GM04504 (cell line): Measurements from ENCODE around the gene ROCK2.
"Not testable (repeated sequence)": the region's sequence is repeated elsewhere in the genome, so short reads cannot be mapped to it uniquely, and the experiment has no call there.

Experiments used
- DNase-seq: peaks from one replicate; pipeline ENCODE4 v3.0.0-alpha.2; 2012; ENCODE audit warnings: low read depth

The ROCK2 gene

DNA sequence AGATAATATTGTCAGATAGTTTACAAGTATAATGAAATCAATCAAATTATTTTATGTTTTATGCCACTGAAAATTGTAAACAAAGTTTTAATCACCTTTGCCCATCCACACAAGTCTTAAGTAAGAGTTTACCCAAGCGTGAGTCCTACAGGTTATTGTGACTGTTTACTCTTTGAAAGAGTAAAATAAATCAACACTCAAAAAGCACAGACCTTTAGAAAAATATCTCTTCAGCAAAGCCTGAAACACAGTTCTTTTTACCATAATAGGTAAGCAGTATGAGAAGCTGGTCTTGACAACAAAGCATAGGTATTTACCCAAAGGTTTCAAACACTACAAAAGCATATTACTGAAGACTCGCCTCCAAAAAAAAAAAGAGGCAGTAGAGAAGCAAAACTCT is 3.7 kb downstream of the ROCK2 start:
- no peak for DNase-seq

DNA sequence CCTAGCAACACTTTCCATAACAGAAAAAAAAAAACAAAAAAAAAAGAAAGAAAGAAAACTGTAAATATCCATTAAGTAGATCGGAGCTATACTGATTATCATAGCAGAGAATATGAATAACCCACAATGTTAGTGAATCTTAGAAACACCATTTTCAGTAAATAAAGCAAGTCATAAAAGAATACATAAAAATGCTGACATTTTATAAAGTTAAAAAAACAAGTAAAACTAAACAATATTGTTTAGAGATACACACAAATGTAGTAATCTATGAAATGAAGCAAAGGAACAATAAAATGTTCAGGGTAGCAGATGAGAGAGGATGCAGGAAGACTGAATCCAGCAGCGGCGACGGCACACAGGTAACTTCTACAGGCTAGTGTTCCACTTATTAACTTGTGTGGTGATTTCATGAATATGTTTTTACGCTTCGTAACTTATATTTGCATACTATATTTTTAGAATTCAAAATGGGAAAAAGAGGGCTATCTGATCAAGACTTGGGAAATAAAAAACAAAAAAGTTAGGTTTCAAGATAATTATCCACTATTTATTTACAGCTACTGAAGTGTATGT is 4.8 kb downstream of the ROCK2 start:
- DNase-seq: no peak

GRCh38 chr2:11338580-11338979 is 5.9 kb downstream of the ROCK2 start:
- no peak for DNase-seq

DNA sequence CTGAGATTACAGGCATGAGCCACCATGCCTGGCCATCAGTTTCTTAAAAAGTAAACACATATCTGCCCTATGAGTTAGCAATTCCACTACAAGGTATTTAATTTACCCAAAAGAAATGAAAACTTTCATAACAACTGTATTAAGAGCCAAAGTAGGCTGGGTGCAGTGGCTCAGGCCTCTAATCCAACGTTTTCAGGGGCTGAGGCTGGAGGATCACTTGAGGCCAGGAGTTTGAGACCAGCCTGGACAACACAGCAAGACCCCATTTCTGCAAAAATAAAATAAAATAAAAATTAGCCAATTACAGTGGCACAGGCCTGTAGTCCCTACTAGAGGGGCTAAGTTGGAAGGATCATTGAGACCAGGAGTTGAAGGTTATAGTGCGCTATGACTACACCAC is 6.5 kb downstream of the ROCK2 start:
- DNase-seq: no peak

DNA sequence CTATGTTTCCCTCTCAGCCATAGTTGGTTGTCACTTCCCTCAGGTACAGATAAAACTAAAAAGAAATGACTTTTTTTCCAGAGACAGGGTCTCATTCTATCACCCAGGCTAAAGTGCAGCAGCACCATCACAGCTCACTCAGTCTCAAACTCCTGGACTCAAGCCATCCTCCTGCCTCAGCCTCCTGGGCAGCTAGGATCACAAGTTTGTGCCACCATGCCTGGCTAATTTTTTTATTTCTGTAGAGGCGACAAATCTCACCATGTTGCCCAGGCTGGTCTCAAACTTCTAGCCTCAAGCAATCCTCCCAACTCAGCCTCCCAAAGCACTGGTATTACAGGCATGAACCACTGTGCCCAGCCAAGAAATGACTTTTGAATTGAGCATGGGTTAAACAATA is 8.2 kb downstream of the ROCK2 start:
- DNase-seq: no peak

DNA sequence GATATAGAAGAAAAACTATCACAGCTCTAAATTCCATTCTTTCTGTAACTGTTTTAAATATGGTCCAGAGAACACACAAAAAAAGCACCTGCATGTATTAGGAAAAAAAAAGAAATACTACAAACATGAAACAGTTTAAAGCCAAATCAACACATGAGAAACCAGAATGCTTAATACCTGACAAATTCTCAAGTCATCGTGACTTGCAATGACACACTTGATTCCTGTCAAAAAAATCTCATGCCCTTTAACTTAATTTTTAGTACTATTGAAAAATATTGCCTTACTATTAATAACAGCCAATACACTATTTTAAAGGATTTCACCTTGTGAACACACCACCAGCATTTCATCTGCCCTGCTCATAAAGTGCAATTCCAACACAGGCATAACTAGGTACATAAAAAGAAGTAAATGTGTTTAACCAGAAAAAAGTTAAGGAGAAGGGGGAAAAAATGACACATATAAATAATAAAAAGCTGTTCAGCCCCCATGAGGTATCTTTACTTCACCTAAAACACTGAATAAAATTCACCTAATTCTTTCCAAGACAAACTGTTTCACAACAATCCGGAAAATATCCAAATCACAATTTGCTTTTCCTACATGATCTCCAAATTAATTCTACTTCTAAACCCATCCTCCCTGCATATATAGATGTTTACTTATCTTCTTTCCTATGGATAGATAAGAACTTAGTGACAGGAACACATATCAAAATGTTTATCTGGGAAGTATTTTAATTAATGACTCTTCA is 10.8 kb downstream of the ROCK2 start:
- DNase-seq: no peak

GRCh38 chr2:11332596-11332995 is 11.8 kb downstream of the ROCK2 start:
- no peak for DNase-seq

DNA sequence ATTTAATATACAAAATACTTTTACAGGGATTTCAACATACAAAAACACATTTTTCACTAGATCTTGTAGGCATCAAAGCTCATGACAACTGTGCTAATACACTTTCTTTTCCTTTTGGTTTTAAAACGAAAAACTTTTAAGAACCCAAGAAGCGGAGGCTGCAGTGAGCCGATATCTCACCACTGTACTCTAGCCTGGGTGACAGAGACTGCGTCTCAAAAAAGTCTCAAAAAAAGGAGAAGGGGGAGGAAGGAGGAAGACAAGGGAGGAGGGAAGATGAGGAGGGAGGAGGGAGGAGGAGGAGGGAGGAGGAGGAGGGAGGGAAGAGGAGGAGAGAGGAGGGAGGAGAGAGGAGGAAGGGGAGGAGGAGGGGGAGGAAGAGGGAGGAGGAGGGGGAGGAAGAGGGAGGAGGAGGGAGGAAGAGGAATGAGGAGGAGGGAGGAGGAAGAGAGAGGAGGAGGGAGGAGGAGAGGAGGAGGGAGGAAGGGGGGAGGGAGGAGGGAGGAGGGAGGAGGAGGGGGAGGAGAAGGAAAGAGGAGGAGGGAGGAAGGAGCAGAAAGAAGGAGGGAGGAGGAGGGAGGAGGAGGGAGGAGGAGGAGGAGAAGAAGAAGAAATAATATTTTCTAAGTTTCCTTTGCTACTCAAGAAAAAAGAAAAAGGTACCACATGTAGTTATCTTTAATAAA is 13.8 kb downstream of the ROCK2 start:
- no peak for DNase-seq

- no peak for DNase-seq
These were observed 14.7 kb downstream of the ROCK2 start for GRCh38 chr2:11329776-11330175.

GRCh38 chr2:11328522-11328921 is 15.9 kb downstream of the ROCK2 start:
- not testable (repeated sequence) for DNase-seq

GRCh38 chr2:11327871-11328270 is 16.6 kb downstream of the ROCK2 start:
- DNase-seq: no peak

- no peak for DNase-seq
These were observed 17.7 kb downstream of the ROCK2 start for GRCh38 chr2:11326677-11327211.

DNA sequence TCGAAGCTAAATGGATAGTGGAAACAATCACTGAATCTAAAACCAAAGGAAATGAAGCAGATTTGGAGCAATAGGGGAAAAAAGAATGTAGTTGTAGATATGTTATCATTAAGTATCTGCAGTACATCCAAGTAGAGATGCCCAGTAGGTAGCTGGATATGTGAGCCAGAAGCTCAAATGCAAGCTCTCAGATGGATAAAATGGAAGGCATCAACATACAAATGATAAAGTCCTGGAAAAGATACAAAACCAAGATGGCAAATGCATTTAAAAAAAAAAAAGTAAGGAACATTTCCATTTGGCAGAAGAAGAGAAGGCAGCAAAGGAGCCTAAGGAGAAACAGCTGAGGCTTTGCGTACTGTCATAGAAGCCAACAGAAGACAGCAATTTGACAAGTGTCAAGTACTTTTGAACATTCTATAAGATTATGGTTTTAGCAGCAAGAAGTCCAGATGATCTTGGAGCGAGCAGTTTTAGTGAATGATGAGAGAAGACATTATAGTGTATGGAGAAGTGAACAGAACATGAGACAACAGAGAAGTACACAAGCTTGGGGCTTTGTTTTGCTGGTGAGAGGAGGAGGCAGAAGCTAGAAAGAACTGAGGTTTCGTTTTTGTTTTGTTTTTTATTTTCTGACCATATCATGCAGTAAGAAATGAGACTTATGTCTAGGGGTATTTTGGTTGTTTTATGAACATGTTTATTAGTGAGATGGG is 18.3 kb downstream of the ROCK2 start:
- no peak for DNase-seq

- no peak for DNase-seq
These were observed 22.6 kb downstream of the ROCK2 start for GRCh38 chr2:11321847-11322246.

DNA sequence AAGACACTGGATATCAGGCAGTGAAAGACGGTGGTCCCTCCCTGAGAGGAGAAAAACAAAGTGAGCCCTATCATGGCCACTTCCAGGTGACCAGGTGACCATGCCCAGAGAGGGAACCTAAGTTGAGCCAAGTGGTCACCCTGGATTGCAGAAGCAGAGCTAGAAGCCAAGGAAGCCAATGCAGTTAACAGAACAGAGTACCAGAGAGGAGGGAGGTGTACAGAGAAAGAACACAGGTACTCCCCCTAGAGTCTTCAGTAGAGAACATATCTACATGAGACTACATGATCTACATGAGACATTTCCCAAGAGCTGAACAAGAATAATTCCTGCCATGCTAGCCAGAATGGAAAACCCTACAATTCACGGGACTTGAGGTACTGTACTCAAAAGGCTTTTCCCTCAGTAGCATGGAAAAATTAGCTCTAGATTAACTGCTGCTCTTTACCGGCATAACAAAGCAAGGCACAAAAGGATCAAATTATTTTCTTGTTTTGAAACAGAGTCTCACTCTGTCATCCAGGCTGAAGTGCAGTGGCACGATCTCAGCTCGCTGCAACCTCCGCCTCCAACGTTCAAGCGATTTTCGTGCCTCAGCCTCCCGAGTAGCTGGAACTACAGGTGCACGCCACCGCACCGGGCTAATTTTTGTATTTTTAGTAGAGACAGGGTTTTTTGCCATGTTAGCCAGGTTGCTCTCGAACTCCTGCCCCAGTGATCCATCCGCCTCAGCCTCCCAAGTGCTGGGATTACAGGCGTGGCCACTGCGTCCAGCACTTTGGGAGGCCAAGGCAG is 23.5 kb downstream of the ROCK2 start:
- no peak for DNase-seq

- DNase-seq: no peak
These were observed 24.5 kb downstream of the ROCK2 start for GRCh38 chr2:11319939-11320338.

GRCh38 chr2:11315074-11315705 is 29.2 kb downstream of the ROCK2 start:
- DNase-seq: no peak

GRCh38 chr2:11314487-11314886 is 29.9 kb downstream of the ROCK2 start:
- DNase-seq: no peak

GRCh38 chr2:11312770-11313471 is 31.5 kb downstream of the ROCK2 start:
- no peak for DNase-seq

- no peak for DNase-seq
These were observed 32.9 kb downstream of the ROCK2 start for GRCh38 chr2:11311543-11311942.

DNA sequence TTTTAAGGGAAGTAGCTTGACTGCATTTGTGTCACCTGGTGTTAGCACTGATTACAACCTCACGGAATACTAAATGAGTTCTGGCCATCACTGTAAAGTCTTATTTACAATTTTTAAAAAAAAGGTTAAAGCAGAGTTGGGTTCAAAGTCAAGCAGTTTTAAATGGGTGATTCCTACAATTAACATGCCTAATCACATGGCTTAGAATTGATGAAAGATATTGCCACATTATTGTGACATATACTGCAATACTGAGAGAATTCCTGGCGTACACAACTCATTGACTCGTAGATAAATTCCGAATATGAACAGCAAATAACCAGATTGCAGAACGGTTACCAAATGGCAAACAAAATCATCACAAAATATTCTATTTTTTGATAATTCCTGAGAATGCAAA is 34.2 kb downstream of the ROCK2 start:
- DNase-seq: no peak
